T-helper 17 cell (primary cell): ENCODE measurements around the gene TLCD3B. TPM values are rescaled to one million over a fixed set of nuclear protein-coding genes. Genes with fewer than 3 reads are reported as not detected.
A peak's percentile ranks its signal among the peaks of the same experiment; 100 is the strongest.

Source experiments
- ATAC-seq: fragments of 150-1000 bp; cut with Tn5 transposase; 2 replicates; pipeline ENCODE4 v1.10.0; 2021; ENCODE audit warnings: mild to moderate bottlenecking, moderate library complexity
- DNase-seq, 3 donors: peaks; one replicate each; pipeline versions ENCODE4 v3.0.0 to v3.0.0-alpha.2; 2020 to 2021
- H3K9me3 ChIP-seq: one replicate; pipeline ENCODE4 v1.7.0; 2013; ENCODE audit warnings: low read length, mild to moderate bottlenecking; ENCODE audit not compliant: control insufficient read depth, poor library complexity, severe bottlenecking
- H3K27ac Mint-ChIP-seq: one replicate; pipeline ENCODE4 v1.8.0; 2022; ENCODE audit warnings: mild to moderate bottlenecking, moderate library complexity, mixed read lengths
- H3K27me3 Mint-ChIP-seq: one replicate; pipeline ENCODE4 v1.8.0; 2022; ENCODE audit warnings: mixed read lengths
- H3K36me3 Mint-ChIP-seq: one replicate; pipeline ENCODE4 v1.8.0; 2022; ENCODE audit warnings: low read depth, mixed read lengths
- H3K4me1 Mint-ChIP-seq: one replicate; pipeline ENCODE4 v1.8.0; 2022; ENCODE audit warnings: mild to moderate bottlenecking, mixed read lengths
- H3K4me3 Mint-ChIP-seq: one replicate; pipeline ENCODE4 v1.8.0; 2022; ENCODE audit warnings: mild to moderate bottlenecking, moderate library complexity, mixed read lengths
- total RNA-seq, 4 donors: library from RNA in 2 of 4; stranded (reverse) in 2 of 4; gene quantifications; one replicate each; pipeline ENCODE4 v1.2.3 and lab custom pipeline; 2022 to 2026

TLCD3B gene
- total RNA-seq, 2 donors from 2014 or later = not detected

- no peaks in the 10 kb centered on the region for H3K9me3 ChIP-seq
- Mint-ChIP-seq H3K4me1 (peaks cover 11% of the 10 kb centered on the region), H3K27me3 (peaks cover 21% of the 10 kb centered on the region), H3K36me3 (peaks cover 4% of the 10 kb centered on the region), H3K4me3 (peak overlapping the region; percentile 92), H3K27ac (no peak overlapping the region)
- ATAC-seq (no peak), DNase-seq (no peak)
Observed at GRCh38 chr16:30011714-30012504, 19.2 kb downstream of the TLCD3B start.

- DNase-seq = no peak
- Mint-ChIP-seq H3K27me3 (peaks cover 21% of the 10 kb centered on the region), H3K27ac (no peak within 1 kb of the TSS)
Observed at GRCh38 chr16:30010844-30011713, 20.0 kb downstream of the TLCD3B start, which contains the start of gene DOC2A. Gene DOC2A, minus strand, starts transcription at chr16:30011027. Its CDS starts 805 bp downstream, at chr16:30010222.

GRCh38 chr16:30009990-30010843 is 20.9 kb downstream of the TLCD3B start:
- ATAC-seq = peak; percentile 14
- DNase-seq = no peak
- peak overlapping the region; percentile 92 for H3K4me3 Mint-ChIP-seq
- no peaks in the 10 kb centered on the region for H3K9me3 ChIP-seq
- H3K36me3 Mint-ChIP-seq = peaks cover 4% of the 10 kb centered on the region
- peaks cover 21% of the 10 kb centered on the region for H3K27me3 Mint-ChIP-seq
- H3K4me1 Mint-ChIP-seq = peaks cover 11% of the 10 kb centered on the region
- no peak overlapping the region for H3K27ac Mint-ChIP-seq

More at GRCh38 chr16:30010844-30011713, 20.0 kb downstream of the TLCD3B start, which contains the start of gene DOC2A:
- H3K9me3 ChIP-seq = no peaks in the 10 kb centered on the region
- Mint-ChIP-seq H3K4me1 (peaks cover 11% of the 10 kb centered on the region), H3K4me3 (peak within 1 kb of the TSS; percentile 92), H3K36me3 (peaks cover 4% of the 10 kb centered on the region)
- peak; percentile 70 for ATAC-seq

- Mint-ChIP-seq H3K27me3 (peaks cover 21% of the 10 kb centered on the region), H3K4me1 (peaks cover 11% of the 10 kb centered on the region), H3K36me3 (peaks cover 4% of the 10 kb centered on the region), H3K4me3 (peak overlapping the region; percentile 63), H3K27ac (no peak overlapping the region)
- no peaks in the 10 kb centered on the region for H3K9me3 ChIP-seq
- DNase-seq (no peak), ATAC-seq (no peak)
Observed at GRCh38 chr16:30009085-30009862, 21.8 kb downstream of the TLCD3B start.

GRCh38 chr16:30007378-30007895 is 23.6 kb downstream of the TLCD3B start:
- H3K4me3 Mint-ChIP-seq = no peak overlapping the region
- ATAC-seq = no peak
- no peak overlapping the region for H3K27ac Mint-ChIP-seq
- H3K4me1 Mint-ChIP-seq = peaks cover 15% of the 10 kb centered on the region
- no peak for DNase-seq
- H3K9me3 ChIP-seq = no peaks in the 10 kb centered on the region
- H3K36me3 Mint-ChIP-seq = peaks cover 4% of the 10 kb centered on the region
- peaks cover 21% of the 10 kb centered on the region for H3K27me3 Mint-ChIP-seq

GRCh38 chr16:30006659-30007377 is 24.3 kb downstream of the TLCD3B start:
- no peaks in the 10 kb centered on the region for H3K9me3 ChIP-seq
- peaks cover 6% of the 10 kb centered on the region for H3K36me3 Mint-ChIP-seq
- DNase-seq (no peak), ATAC-seq (no peak)
- H3K27ac Mint-ChIP-seq = no peak overlapping the region
- H3K4me1 Mint-ChIP-seq = peaks cover 16% of the 10 kb centered on the region
- peaks cover 16% of the 10 kb centered on the region for H3K27me3 Mint-ChIP-seq
- no peak overlapping the region for H3K4me3 Mint-ChIP-seq

- ATAC-seq (no peak), DNase-seq (no peak)
- Mint-ChIP-seq H3K4me1 (peaks cover 17% of the 10 kb centered on the region), H3K36me3 (peaks cover 7% of the 10 kb centered on the region), H3K27ac (no peak overlapping the region), H3K27me3 (peaks cover 14% of the 10 kb centered on the region), H3K4me3 (no peak overlapping the region)
- no peaks in the 10 kb centered on the region for H3K9me3 ChIP-seq
Observed at GRCh38 chr16:30006095-30006473, 25.0 kb downstream of the TLCD3B start.

GRCh38 chr16:30005341-30006094 is 25.6 kb downstream of the TLCD3B start:
- no peaks in the 10 kb centered on the region for H3K9me3 ChIP-seq
- DNase-seq = peak in 2 of 3 donors; percentile 23 to 35
- no peak overlapping the region for H3K4me3 Mint-ChIP-seq

GRCh38 chr16:30004811-30005242 is 26.2 kb downstream of the TLCD3B start:
- Mint-ChIP-seq H3K27ac (no peak overlapping the region), H3K36me3 (peaks cover 7% of the 10 kb centered on the region), H3K4me1 (peaks cover 11% of the 10 kb centered on the region), H3K27me3 (peaks cover 14% of the 10 kb centered on the region), H3K4me3 (no peak overlapping the region)
- DNase-seq = no peak
- no peaks in the 10 kb centered on the region for H3K9me3 ChIP-seq
- peak; percentile 10 for ATAC-seq

More at GRCh38 chr16:30005341-30006094, 25.6 kb downstream of the TLCD3B start:
- Mint-ChIP-seq H3K27me3 (peaks cover 14% of the 10 kb centered on the region), H3K4me1 (peaks cover 16% of the 10 kb centered on the region), H3K27ac (no peak overlapping the region), H3K36me3 (peaks cover 7% of the 10 kb centered on the region)
- peak; percentile 73 for ATAC-seq

GRCh38 chr16:30004424-30004776 is 26.7 kb downstream of the TLCD3B start:
- H3K4me3 Mint-ChIP-seq = peak overlapping the region; percentile 41
- peaks cover 7% of the 10 kb centered on the region for H3K36me3 Mint-ChIP-seq
- peaks cover 15% of the 10 kb centered on the region for H3K4me1 Mint-ChIP-seq
- peak; percentile 18 for ATAC-seq
- peaks cover 14% of the 10 kb centered on the region for H3K27me3 Mint-ChIP-seq
- no peaks in the 10 kb centered on the region for H3K9me3 ChIP-seq
- no peak overlapping the region for H3K27ac Mint-ChIP-seq
- DNase-seq = no peak
